Measurements from ENCODE around the gene IGFL4. TPM values are rescaled to one million over a fixed set of nuclear protein-coding genes. Genes with fewer than 3 reads are reported as not detected.

The IGFL4 gene
- total RNA-seq, 1 donor from 2014 or later = not detected

DNA sequence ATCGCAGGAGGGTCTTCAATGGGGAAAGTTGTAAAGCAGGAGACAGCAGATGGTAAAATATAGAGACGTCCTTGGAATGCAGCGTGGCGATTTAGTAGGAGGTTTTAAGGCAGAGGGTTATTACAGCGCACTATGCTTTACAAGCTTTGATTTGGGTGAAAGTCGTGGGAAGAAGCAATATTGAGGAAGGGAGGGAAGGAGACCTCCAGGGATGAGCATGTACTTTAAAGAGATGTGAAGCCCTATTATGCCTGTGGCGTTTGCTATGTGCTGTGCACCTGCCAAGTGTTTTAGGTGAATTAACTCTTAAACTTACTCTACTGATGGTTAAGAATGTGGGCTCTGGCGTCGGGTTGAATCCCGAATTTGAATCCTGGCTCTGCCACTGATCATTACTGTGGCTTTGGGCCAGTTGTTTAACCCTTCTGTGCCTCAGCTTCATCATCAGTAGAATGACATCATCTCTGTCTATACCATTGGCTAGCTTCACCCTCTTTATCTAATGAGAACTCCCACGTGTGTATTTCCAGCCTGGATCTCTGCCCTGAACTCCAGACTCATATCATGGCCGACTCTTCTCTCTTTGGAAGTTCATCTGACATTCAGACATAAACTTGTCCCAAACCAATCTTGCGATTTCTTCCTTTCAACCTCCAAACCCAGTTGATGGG is 45.0 kb downstream of the IGFL4 start:
- intact Hi-C loops (cut with micrococcal nuclease) = loop anchor here (1.0 to 5.0 kb wide), 5 partner anchors 20 to 133 kb away; partner anchors contain the start of genes IRF2BP1 and SYMPK

DNA sequence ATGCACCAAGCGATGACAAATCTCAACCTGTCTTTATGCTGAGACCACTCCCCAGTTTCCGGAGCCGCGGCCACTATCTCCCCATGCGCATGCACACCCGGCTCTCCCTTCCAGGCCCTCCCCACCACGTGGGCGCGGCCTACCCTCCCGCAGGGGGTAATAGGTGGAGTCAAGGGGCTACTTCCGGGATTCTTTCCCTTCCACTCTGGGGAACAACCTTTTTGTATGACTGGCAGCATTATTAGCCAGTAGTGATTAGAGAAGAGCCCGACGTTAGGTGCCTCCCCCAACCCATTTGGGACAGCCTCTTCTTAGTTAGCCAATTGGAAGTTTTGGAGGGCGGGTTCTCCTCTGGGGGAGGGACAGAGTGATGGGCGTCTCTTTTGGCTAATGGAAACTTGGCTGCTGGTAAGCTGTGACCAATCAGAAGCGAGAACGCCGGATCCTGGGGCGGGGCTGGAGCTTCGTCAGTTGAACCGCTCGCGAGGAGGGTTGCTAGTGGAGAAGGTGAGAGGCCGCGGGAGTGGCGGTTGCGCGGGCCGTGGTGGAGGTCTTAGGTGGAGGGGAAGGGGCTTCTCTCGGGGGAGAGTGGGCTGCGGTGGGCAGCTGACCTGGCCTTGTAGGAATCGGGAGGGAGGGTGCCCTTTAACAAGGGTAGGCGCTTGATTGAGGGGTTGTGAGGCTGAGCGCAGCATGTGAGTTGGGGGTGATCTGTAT is 45.6 kb downstream of the IGFL4 start, which contains the start of gene CCDC61:
TSS of gene CCDC61 (plus strand) at position 470 of the 717 bp plus-strand sequence. CDS start 7,552 bp downstream, outside the sequence.
- intact Hi-C loops (cut with micrococcal nuclease) = loop anchor here (1.0 to 5.0 kb wide), 5 partner anchors 21 to 132 kb away; partner anchors contain the start of genes IRF2BP1 and SYMPK

DNA sequence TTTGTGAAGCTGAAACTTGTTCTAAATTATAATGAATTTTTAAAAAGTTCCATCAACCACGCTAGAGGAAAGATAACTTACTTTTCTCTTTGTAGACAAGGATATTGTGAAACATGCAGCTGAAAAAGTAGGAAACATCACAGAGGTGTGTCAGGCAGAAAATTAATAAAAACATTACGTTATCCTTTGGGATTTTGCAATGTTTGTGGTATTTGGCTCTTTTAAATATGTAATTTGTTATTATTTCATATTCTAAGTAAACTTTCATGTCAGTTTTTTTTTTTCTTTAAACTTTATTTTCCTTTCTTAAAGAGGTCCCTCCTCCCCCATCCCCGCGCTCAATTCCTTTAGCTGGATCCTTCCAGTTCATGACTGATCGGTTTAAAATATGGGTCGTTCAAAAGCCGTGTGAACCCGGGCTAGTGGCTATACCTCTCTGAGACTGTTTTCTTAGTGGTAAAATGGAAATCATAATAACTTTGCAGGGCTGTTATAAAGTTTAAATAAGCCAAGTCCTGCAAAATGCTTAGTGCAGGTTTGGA is 46.3 kb downstream of the IGFL4 start:
- intact Hi-C loops (cut with micrococcal nuclease) = loop anchor here (2.0 kb wide), 1 partner anchor 132 kb away; the partner anchor contains the start of gene SYMPK

GRCh38 chr19:45990113-45990728 is 50.6 kb downstream of the IGFL4 start:
- intact Hi-C loops (cut with micrococcal nuclease) = no loop called here

Other genes starting within 250 kb of the IGFL4 start
- gene DMWD, start 248.2 kb downstream of the IGFL4 start, total RNA-seq = 23.1 and 26.2 TPM in 2 replicates
- gene RSPH6A, start 225.7 kb downstream of the IGFL4 start, total RNA-seq = 0.39 and 0.50 TPM in 2 replicates
- 99.9 and 106 TPM in 2 replicates for gene SYMPK, start 177.9 kb downstream of the IGFL4 start, total RNA-seq
- gene FOXA3, start 176.7 kb downstream of the IGFL4 start, total RNA-seq = not detected in 2 replicates
- gene IRF2BP1, start 154.9 kb downstream of the IGFL4 start, total RNA-seq = 15.3 and 15.8 TPM in 2 replicates
- 8.8 and 9.8 TPM in 2 replicates for gene MYPOP, start 138.4 kb downstream of the IGFL4 start, total RNA-seq
- gene NANOS2, start 126.2 kb downstream of the IGFL4 start, total RNA-seq = not detected in 2 replicates
- gene NOVA2, start 67.1 kb downstream of the IGFL4 start, total RNA-seq = 0.02 and 0.09 TPM in 2 replicates
- gene CCDC61, start 45.5 kb downstream of the IGFL4 start, total RNA-seq = 22.8 and 26.8 TPM in 2 replicates
- gene PGLYRP1, start 17.9 kb downstream of the IGFL4 start, total RNA-seq = not detected in 2 replicates
- not detected in 2 replicates for gene IGFL3, start 83.7 kb upstream of the IGFL4 start, total RNA-seq
- 0.30 TPM in 1 of 2 replicates, not detected in the other for gene IGFL2, start 107.2 kb upstream of the IGFL4 start, total RNA-seq
- gene IGFL1, start 188.7 kb upstream of the IGFL4 start, total RNA-seq = not detected in 2 replicates